HG02885 (cell line): ENCODE data around the gene SPAAR.
"Not testable (repeated sequence)": the region's sequence is repeated elsewhere in the genome, so short reads cannot be mapped to it uniquely, and the experiment has no call there.

ENCODE experiments used
- ATAC-seq: cut with Tn5 transposase; IDR thresholded peaks from one replicate; pipeline ENCODE4 v1.9.1; 2021; ENCODE audit warnings: mild to moderate bottlenecking; ENCODE audit not compliant: unreplicated experiment, poor library complexity

SPAAR gene, protein sequence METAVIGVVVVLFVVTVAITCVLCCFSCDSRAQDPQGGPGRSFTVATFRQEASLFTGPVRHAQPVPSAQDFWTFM

DNA sequence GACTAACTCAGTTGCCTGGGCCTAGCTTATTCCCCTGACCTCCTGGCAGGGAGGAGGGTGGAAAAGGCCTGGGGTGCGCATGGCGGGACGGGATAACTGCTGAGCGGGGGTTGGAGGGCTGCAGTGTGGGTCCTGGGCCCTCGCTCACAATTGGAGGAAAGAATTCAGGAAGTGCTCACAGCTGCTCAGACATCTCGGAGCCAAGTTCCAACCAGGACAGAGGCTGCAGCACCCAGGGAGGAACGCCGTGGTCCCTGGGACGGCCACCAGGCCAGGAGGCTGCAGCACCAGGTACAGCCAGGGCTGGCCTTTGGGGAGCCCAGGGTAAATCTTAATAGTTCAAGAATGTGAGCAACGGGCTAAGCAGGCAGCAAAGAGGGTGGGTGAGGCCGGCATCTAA lies at the start of gene SPAAR:
TSS of gene SPAAR (plus strand) at position 217 of the 400 bp plus-strand sequence. CDS start 974 bp downstream, outside the sequence.
- no peak for ATAC-seq

DNA sequence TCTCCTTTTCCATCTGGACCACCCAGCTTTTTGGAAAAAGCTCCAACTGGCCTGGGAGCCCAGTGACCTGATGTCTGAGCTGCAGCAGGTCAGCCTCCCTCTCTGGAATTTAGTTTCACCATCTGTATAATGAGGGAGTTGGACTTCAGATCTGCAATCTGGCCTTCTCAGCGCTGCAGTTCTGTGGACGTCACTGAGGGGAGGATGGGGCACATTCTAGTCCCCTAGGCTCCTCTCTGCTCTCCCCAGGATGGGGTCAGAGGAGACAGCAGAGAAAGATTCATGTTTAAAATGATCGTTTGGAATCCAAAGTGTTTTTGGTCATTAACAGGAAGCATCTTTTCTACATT lies 49.3 kb upstream of the SPAAR start:
- ATAC-seq = no peak

DNA sequence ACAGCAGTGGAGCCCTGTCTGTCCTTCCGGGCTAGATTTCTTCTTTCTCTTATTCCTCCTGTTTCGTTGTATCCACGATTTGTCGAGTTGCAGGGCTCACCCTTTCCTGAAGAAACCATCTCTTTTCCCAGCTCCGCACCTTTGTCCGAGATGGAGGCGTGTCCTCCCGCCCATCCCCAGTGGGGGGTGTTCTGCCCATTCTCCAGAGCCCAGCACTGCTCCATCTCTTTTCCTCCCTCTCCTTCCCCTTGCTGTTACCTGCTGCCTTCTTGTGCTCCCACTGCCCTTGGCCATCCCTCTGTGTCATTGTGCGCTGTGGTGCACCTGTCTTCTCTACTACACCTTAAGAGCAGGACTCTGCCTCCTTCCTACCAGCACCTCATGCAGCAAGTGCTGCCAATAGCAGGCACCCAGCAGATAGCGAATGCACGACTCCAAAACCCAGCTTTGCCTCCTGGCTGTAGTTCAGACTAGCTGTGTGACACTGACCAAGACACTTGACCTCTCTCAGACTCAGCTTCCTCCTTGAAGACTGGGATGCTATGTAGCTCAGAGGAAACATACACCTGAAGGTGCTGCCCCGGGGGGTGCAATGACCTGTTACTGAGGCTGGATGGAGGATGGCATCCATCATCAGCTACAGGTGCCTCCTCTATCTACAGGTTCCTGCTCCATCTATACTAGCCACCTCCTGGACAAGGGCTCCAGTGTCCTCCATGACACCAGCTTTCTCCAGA lies 48.0 kb upstream of the SPAAR start:
- ATAC-seq = no peak

DNA sequence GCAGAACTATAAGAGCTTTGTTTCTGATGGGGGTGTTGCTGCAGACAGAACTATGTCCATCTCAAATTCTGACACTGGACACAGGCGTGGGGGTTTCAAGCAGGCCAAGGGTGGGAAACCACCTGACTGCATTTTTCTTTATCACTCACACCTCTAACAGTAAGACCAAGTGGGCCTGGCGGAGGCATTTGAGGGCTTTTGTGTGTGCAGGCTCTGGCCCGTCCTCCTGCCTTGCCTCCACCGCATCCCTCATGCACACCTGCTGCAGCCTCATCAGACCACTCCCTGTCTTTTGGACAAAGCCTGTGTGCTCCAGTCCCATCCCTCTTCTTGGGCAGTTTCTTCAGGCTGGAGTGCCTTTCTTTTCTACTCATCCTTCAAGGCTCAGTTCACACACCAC lies 47.0 kb upstream of the SPAAR start:
- ATAC-seq = no peak

DNA sequence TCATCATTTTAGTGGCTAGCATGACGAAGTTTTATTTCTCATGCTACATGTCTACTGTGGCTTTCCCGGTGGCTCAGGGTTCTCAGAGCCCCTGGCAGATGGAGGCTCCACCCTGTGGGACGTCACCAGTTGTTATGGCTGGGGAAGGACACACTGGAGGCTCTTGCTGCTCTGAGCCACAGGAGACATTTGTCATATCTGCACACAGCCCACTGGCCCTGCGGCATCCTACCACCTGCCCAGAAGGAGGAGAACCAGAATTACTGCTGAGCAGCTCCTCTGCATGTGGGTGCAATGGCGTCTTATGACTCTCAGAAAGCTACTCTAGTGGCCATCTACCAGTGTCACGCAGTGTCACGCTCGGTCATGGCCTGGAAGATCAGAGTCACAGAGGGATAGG lies 45.7 kb upstream of the SPAAR start:
- ATAC-seq = no peak

DNA sequence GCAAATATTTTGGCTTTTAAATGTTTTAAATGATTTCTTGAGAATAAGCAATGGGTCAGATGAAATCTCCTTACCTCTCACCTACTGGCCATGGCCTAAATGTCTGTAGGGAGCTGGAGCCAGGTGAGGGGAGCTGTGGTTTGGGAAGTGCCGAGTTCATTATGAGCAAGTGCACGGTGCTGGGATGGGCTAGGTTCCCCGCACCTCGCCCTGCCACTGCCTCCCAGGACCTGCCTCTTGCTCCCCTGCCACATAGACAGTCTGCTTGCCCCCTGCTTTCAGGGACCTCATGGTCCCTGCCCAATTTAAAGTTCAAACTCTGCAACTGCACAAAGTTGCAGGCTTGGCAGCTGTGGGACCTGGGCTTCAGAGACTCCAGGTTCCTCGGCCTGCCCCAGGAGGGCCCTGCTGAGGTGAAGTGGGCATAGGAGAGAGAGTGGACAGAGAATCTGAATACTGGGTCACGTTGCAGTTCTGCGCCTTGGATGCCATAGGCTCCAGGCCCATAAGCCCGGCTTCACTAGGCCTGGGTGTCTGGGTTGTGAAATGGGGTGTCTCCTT lies 44.5 kb upstream of the SPAAR start:
- ATAC-seq = no peak

DNA sequence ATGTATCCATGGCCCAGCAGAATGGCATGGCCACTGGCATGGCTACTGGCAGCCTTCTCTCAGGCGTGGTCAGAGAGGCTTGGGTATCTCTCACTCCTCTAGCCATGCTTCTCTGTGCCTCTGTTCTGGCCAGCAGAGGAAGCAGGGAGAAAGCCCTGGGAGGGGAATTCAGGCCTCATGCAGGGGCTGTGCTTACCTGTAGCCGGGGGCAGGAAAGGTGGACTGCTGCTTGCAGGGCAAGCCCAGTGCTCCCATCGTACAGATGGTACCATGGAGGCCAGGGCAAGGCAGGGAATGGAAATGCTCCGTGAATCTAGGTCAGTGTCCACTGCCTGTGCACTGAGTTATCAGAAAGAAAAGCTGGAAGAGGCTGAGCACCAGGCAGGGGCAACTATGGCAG lies 41.8 kb upstream of the SPAAR start:
- ATAC-seq = no peak

DNA sequence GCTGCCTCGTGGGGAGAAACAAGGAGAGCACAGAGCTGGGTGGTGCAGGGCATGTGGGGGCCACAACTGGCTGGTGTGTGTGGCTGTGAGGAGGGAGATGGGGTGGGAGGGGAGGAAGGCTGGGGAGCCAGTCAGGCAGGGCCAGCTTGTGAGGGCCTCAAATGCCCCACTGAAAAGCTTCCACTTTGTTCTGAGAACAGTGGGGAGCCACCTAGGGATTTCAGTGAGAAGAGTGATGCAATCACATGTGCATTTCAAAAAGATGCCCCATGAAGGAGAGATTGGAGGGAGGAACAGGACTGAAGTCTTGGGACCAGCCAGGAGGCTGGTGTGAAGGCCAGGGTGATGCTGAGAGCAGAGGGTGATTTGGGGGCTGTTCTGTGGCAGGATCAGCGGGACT lies 40.4 kb upstream of the SPAAR start:
- no peak for ATAC-seq

DNA sequence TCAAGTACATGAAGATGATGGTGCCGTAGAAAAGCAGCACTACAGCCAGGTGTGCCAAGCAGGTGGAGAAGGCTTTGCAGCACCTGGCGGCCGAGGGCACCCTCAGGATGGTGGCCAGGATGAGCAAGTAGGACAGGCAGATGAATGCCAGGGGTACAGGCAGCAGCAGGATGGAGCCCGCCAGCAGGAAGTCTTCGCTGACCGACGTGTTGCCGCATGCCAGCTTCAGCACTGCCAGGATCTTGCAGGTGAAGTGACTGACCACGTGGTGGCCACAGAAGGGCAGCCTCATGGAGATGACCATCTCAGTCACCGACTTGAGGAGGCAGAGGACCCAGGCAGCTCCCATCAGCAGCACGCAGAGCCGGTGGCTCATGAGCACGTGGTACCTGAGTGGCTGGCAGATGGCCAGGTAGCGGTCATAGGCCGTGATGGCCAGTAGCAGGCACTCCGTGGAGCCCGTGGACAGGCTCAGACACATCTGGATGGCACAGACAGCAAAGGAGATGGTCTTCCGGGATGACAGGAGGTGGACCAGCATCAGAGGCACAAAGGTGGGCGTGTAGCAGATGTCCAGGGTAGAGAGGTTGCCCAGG lies 39.6 kb upstream of the SPAAR start:
- ATAC-seq = no peak

DNA sequence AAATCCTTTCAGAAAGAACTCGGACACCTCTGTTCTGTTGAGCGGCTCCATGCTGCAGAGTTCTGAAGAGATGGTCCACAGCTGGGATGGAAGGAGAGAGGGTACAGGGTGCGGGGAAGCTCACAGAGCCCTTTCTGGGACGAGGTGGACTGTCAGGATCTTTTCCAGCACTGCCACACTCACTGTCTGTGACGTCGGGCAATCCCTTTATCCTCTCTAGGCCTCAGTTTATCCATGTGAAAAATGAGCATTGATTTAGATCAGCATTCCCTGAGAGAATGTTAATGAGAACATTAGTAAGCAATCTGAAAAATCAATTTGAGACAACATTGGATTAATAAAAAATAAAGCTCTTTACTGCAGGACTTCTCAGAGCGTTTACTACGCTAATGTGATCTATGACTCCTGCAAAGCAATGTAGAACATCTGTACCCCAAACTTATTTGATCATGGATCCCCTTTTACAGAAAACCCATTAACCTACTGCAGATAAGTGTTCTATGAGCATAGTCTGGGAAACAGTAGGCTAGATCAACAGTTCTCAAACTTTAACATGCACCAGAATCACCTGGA lies 38.9 kb upstream of the SPAAR start, which contains the start of gene OR13J1:
TSS of gene OR13J1 (minus strand) at position 51 of the 573 bp plus-strand sequence. CDS start at position 51, 0 bp downstream.
- no peak for ATAC-seq

DNA sequence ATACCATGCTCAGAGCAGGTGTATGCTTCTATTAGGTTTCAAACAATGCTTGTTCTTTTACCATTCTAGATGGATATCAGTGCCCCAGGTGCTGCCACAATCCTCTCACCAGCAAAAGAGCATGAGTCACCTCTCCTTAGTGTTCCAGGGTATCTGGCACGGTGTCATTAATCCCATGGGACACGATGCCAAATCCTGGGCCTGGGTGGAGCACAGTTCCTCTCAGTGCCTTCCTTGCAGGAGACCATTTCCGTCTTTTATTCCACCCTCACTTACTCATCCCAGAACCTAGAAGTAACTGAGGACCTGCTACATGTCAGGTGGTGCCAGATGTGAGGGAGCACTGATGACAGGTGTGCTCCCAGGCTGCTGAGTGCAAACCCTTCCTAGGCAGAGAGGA lies 37.7 kb upstream of the SPAAR start:
- no peak for ATAC-seq

DNA sequence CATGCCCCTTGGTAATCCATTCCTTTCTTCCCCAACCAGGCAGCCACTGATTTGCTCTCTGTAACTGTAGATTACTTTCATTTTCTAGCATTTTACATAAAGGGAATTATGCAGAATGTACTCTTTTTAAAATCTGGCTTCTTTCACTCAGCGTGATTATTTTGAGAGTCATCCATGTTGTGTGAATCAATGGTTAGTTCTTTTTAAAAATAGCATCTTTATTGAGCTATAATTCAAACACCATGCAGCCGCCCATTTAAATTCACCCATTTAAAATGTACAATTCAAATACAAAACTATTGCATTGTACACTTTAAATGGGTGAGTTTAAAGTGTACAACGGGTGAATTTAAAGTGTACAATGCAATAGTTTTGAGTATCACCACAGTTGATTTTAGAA lies 36.8 kb upstream of the SPAAR start:
- ATAC-seq = no peak

DNA sequence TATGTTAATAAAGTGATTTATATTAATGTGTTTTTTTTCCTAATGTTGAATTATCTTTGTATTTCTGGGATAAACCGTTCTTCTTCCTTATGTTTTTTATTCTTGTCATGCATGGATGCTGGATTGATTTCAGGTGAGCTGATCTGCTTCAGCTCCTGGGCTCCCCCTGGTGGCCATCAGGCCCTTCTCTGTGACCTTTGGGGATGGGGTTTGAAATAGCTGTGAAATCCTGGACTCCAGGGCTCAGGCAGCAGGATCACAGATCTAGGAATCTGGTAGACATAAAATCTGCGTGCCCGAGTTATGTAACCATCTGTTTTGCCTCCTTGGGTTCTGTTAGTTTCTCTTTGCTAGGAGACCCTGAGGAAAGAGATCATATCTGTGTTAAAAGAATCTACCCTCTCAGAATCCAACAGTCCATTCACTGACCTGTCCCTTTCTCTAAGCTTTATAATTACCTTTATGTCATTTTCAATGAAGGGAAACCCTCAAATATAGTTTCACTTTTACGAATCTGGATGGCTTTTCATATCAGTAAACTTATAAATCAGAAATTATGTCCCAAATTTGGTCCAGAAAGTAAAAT lies 26.9 kb upstream of the SPAAR start:
- no peak for ATAC-seq

DNA sequence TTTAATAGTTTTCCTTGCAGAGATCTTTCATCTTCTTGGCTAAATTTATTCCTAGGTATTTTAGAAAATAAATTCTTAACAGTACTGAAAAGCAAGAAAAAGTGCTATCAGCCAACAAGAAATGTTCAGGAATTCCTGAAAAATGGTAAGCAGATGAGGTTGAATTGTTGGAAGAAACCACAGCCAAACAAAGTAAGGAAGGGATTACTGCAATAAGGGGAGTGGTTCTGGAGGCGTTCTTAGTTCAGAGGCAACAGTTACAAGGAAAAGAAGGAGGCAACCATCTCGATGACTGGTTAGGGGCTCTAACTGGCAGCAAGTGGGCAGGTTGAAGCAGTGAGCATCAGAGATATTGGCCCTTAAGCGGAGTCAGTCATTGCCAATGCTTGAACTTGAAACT lies 26.3 kb upstream of the SPAAR start:
- ATAC-seq = no peak

DNA sequence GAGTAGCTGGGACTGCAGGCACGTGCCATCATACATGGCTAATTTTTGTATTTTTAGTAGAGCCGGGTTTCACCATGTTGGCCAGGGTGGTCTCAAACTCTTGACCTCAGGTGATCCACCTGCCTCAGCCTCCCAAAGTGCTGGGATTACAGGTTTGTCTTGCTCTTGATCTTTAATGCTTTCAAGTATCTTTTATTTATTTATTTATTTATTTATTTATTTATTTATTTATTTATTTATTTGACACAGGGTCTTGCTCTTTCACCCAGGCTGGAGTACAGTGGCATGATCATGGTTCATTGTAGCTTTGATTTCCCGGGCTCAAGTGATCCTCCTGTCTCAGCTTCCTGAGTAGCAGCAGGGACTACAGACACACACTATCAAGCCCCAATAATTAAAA lies 24.4 kb upstream of the SPAAR start:
- ATAC-seq = not testable (repeated sequence)

DNA sequence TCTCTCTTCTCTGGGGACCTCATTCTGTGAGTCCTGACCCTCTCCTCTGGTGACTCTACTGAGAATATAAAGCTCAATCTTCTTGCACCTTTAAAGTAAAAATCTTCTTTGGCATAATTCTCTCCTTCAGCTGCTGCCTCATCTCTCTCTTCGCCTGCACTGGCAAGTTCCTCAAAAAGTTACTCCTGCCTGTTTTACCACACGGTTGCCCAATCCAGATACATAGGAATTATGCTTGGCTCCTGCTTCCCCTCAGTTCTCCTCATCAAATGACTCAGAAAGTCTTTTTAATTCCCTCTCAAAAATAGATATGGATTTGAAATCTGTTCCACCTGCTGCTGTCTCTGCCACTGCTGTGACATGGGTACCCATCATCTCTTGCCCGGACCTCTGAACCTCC lies 17.6 kb upstream of the SPAAR start:
- ATAC-seq = no peak

DNA sequence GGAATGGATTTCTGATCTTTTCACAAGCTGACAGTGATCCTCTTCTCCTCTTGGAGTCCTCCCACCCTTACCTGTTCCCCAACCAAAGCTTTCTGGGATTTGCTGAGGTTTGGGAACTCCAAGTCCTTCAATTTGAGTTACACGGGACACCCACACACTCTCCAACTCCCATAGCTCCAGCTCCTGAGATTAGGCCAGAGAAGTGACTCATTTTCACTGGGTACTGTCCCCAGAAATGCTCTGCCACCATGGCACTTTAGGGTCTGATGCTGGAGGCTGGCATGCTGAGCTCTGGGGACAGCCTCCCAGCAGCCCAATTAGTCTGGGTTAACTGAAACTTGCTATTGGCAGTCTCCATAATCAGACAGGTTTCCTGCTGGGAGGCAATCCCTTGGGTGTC lies 17.2 kb upstream of the SPAAR start:
- no peak for ATAC-seq

DNA sequence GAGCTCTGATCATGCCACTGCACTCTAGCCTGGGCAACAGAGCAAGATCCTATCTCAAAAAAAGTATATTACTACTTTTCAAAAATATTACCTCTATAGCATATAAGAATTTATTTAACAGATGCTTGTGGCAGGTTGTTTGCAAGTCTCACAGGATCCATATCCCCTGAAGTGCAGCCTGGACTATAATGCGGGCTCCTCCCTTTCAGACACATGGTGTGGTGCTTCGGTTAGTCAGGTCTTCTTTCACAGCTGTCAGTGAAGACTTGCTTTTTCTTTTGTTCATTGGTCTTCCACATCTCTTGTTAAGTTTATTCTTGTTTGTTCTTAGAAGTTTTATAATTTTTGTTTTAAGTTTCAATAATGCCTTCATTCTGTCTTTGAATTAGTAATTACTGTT lies 12.7 kb upstream of the SPAAR start:
- no peak for ATAC-seq

DNA sequence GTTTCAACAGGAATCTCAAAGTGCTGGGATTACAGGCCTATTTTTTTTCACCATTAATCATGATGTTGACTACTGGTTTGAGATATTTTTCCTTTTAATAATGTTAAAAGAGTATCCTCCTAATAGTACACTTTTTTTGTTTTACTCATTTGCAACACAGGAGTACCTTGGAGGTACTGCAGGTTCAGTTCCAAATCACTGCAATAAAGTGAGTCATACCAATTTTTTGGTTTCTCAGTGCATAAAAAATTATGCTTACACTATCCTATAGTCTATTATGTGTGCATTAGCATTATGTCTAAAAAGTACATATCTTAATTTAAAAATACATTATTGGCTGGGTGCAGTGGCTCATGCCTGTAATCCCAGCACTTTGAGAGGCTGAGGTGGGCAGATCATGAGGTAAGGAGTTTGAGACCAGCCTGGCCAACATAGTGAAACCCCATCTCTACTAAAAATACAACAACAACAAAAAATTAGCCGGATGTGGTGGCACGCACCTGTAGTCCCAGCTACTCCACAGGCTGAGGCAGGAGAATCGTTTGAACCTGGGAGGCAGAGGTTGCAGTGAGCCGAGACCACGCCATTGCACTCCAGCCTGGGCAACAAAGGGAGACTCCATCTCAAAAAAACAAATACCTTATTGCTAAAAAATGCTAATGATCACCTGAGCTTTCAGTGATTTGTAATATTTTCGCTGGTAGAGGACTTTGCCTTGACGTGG lies 11.8 kb upstream of the SPAAR start:
- not testable (repeated sequence) for ATAC-seq

DNA sequence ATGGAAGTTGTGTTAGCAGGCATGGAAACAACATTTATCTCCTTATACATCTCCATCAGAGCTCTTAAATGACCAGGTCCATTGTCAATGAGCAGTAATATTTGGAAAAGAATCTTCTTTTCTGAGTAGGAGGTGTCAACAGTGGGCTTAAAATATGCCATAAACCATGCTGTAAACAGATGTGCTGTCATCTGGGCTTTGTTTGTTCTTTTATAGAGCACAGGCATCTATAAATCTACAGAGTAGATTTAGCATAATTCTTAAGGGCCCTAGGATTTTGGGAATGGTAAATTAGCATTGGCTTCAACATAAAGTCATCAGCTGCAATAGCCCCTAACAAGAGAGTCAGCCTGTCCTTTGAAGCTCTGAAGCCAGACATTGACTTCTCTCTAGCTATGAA lies 11.0 kb upstream of the SPAAR start:
- no peak for ATAC-seq
